Panc1 (cell line): ENCODE data around the gene MVK. TPM values are rescaled to one million over a fixed set of nuclear protein-coding genes. Genes with fewer than 3 reads are reported as not detected.

ENCODE experiments used
- ATAC-seq: fragments of 200-7000 bp; cut with Tn5 transposase; 2 replicates; pipeline ENCODE4 v1.9.1; 2020; ENCODE audit warnings: mild to moderate bottlenecking, moderate library complexity
- BruUV-seq: library from RNA; stranded (reverse); fragments of 400-500 nt; replicated peaks from 2 replicates; lab custom pipeline; 2021; lab: Mats Ljungman, UMichigan
- CTCF ChIA-PET: fragments of 300-600 bp; sonication (Branson Sonifier 250); formaldehyde crosslinking; loops from one replicate; lab custom pipeline; 2022; ENCODE audit warnings: antibody characterized with exemption; lab: Charles Lee
- POLR2A ChIA-PET: fragments of 300-600 bp; sonication (Branson Sonifier 250); formaldehyde crosslinking; loops from one replicate; lab custom pipeline; 2022; ENCODE audit warnings: antibody characterized with exemption; lab: Charles Lee
- DNase-seq: peaks from one replicate; pipeline ENCODE4 v3.0.0-alpha.2; 2010; ENCODE audit warnings: low read depth, low spot score
- H3K27ac ChIP-seq: 2 replicates; pipeline ENCODE4 v1.5.1; 2011; ENCODE audit warnings: mild to moderate bottlenecking, low read length, inconsistent platforms
- H3K27me3 ChIP-seq: fragments of 200-500 bp; sonication (Bioruptor generic); 2 replicates; pipeline ENCODE4 v1.6.0; 2014; ENCODE audit warnings: low read length, inconsistent platforms; ENCODE audit not compliant: control insufficient read depth, insufficient read depth
- H3K36me3 ChIP-seq: fragments of 200-500 bp; sonication (Bioruptor generic); 2 replicates; pipeline ENCODE4 v1.5.1; 2014; ENCODE audit warnings: inconsistent platforms, mild to moderate bottlenecking, low read length, moderate library complexity; ENCODE audit not compliant: control insufficient read depth, insufficient read depth
- H3K4me1 ChIP-seq: 2 replicates; pipeline ENCODE4 v1.5.1; 2011; ENCODE audit warnings: inconsistent platforms, mild to moderate bottlenecking, low read length, moderate library complexity; ENCODE audit not compliant: control insufficient read depth, insufficient read depth
- H3K4me3 ChIP-seq, 2 experiments: 2 replicates each; pipeline ENCODE4 v1.5.1; 2011 to 2012; ENCODE audit warnings: low read depth in 2 of 2, low read length in 2 of 2, mild to moderate bottlenecking in 2 of 2, inconsistent platforms in 1 of 2, moderate library complexity in 1 of 2
- H3K9me3 ChIP-seq: fragments of 200-500 bp; sonication (Bioruptor generic); 2 replicates; pipeline ENCODE4 v1.5.1; 2014; ENCODE audit warnings: low read depth, mild to moderate bottlenecking, inconsistent platforms, low read length, moderate library complexity; ENCODE audit not compliant: control insufficient read depth, insufficient read depth
- POLR2AphosphoS5 ChIP-seq: IDR thresholded peaks from 2 replicates; pipeline ENCODE4 v1.6.1; 2012; ENCODE audit warnings: mild to moderate bottlenecking, low read depth, low read length, moderate library complexity
- SIN3A ChIP-seq: IDR thresholded peaks from 2 replicates; pipeline ENCODE4 v1.6.1; 2012; ENCODE audit warnings: low read depth, mild to moderate bottlenecking, low read length, moderate library complexity, borderline replicate concordance; ENCODE audit not compliant: insufficient read depth
- TCF7L2 ChIP-seq: IDR thresholded peaks from 2 replicates; pipeline ENCODE4 v1.6.1; 2011; ENCODE audit warnings: mild to moderate bottlenecking, low read depth, low read length, inconsistent platforms
- in situ Hi-C: cut with HindIII; loops from 2 replicates; pipeline ENCODE4 v1.10.0; 2016; ENCODE audit warnings: low sequenced_read_pairs, low pct_unique_long_range_greater_than_20kb
- intact Hi-C: fragments of 100-400 bp; cut with micrococcal nuclease; formaldehyde crosslinking; loops from one replicate; pipeline ENCODE4 v1.10.0; 2022; ENCODE audit not compliant: unreplicated experiment
- total RNA-seq: library from RNA; stranded (reverse); gene quantifications from one replicate; pipeline ENCODE4 v1.2.1, GENCODE V29; 2021; ENCODE audit not compliant: unreplicated experiment
- TF ChIP-seq, protein P1 (sequence below): fragments of 450-650 bp; IDR thresholded peaks from 2 replicates; pipeline ENCODE4 v1.5.1; 2017; ENCODE audit warnings: mild to moderate bottlenecking
- TF ChIP-seq, protein P2 (sequence below), 2 experiments: IDR thresholded peaks; 2 replicates each; pipeline ENCODE4 v1.6.1; 2011 to 2012; ENCODE audit warnings: low read depth in 2 of 2, control low read depth in 1 of 2, low read length in 1 of 2, mild to moderate bottlenecking in 1 of 2, moderate library complexity in 1 of 2; ENCODE audit not compliant: insufficient read depth in 1 of 2

Gene MVK
- total RNA-seq, 1 experiment from 2014 or later: 41.6 TPM

DNA sequence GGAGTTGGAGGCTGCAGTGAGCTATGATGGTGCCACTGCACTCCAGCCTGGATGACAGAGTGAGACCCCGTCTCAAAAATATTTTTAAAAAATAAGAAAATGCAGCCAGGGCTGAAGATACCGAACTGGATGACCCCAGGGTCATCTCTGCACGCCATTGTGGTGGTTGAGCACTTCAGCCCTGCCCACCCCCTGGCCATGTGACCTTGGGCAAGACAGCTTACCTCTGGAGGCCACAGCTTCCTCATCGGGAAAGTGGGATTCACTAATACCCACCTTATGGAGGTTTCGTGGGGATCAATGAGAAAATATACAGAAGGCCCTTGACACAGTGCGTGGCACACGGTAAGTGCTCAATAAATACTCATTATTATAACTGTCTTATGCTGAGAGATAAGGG lies 25.5 kb downstream of the MVK start:
- H3K4me3 ChIP-seq: no peak overlapping the region
- DNase-seq (no peak), ATAC-seq (no peak)
- ChIA-PET CTCF (interaction anchor here (0.9 to 1.8 kb wide), 2 partner anchors 174 to 176 kb away, joined by 4 to 6 read pairs; no protein-coding TSS in a partner anchor), POLR2A (no interaction called here)
- H3K4me1 ChIP-seq: peaks cover 8% of the 10 kb centered on the region; the same call in 1 of the 2 replicates
- in situ Hi-C loops: no loop called here
- no peak overlapping the region for H3K27ac ChIP-seq
- H3K36me3 ChIP-seq: no peaks in the 10 kb centered on the region
- H3K27me3 ChIP-seq: no peaks in the 10 kb centered on the region
- no peaks in the 10 kb centered on the region for H3K9me3 ChIP-seq
- intact Hi-C loops: loop anchor here (10.0 kb wide), 1 partner anchor 116 kb away; the partner anchor contains the start of gene FAM222A
- no peak for TF ChIP-seq TCF7L2
- TF ChIP-seq POLR2AphosphoS5: no peak
- TF ChIP-seq, protein P1, sequence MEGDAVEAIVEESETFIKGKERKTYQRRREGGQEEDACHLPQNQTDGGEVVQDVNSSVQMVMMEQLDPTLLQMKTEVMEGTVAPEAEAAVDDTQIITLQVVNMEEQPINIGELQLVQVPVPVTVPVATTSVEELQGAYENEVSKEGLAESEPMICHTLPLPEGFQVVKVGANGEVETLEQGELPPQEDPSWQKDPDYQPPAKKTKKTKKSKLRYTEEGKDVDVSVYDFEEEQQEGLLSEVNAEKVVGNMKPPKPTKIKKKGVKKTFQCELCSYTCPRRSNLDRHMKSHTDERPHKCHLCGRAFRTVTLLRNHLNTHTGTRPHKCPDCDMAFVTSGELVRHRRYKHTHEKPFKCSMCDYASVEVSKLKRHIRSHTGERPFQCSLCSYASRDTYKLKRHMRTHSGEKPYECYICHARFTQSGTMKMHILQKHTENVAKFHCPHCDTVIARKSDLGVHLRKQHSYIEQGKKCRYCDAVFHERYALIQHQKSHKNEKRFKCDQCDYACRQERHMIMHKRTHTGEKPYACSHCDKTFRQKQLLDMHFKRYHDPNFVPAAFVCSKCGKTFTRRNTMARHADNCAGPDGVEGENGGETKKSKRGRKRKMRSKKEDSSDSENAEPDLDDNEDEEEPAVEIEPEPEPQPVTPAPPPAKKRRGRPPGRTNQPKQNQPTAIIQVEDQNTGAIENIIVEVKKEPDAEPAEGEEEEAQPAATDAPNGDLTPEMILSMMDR: no peak
- TF ChIP-seq, protein P2, sequence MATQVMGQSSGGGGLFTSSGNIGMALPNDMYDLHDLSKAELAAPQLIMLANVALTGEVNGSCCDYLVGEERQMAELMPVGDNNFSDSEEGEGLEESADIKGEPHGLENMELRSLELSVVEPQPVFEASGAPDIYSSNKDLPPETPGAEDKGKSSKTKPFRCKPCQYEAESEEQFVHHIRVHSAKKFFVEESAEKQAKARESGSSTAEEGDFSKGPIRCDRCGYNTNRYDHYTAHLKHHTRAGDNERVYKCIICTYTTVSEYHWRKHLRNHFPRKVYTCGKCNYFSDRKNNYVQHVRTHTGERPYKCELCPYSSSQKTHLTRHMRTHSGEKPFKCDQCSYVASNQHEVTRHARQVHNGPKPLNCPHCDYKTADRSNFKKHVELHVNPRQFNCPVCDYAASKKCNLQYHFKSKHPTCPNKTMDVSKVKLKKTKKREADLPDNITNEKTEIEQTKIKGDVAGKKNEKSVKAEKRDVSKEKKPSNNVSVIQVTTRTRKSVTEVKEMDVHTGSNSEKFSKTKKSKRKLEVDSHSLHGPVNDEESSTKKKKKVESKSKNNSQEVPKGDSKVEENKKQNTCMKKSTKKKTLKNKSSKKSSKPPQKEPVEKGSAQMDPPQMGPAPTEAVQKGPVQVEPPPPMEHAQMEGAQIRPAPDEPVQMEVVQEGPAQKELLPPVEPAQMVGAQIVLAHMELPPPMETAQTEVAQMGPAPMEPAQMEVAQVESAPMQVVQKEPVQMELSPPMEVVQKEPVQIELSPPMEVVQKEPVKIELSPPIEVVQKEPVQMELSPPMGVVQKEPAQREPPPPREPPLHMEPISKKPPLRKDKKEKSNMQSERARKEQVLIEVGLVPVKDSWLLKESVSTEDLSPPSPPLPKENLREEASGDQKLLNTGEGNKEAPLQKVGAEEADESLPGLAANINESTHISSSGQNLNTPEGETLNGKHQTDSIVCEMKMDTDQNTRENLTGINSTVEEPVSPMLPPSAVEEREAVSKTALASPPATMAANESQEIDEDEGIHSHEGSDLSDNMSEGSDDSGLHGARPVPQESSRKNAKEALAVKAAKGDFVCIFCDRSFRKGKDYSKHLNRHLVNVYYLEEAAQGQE (IDR thresholded peaks at IDR 0.05; ENCODE audit: insufficient read depth in 1 of 2, low read depth in 2 of 2, low read length in 1 of 2): no peak
- no peak for TF ChIP-seq SIN3A
- no TSS peak for BruUV-seq

DNA sequence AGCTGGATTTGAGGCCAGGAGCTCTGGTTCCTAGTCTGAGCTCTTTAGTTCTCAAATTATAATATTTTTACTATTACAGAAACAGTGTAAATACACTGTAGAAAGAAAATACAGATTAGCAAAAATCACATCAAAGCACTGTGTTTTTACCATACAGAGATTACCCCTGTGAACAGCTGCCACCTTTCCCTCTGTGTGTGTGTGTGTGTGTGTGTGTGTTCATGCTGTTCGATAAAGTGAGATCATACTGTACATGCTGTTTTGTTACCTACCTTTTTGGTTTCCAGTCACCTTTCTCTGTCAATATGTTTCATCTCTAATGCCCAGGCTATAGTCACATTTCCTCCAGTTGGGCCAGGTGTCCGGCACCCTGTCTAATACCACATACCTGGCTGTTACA lies 26.9 kb downstream of the MVK start:
- POLR2A ChIA-PET: no interaction called here
- no TSS peak for BruUV-seq

DNA sequence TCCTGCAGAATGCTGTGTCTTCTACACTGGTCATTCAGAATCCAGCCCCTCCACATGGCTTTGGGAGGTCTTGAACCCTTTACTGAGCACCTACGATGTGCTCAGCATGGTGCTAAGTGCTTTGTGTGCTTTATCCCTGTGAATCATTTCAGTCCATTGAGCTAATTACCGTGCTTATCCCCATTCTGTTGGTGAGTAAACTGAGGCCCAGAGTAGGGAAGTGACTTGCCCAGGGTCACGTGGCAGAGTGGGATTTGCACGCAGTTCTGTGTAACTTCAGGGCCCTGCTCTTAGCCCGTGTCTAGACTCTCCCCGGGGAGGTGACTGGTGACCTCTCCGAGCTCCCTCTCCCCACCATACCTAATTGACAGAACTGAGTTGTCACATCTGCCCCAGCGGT lies 27.4 kb downstream of the MVK start:
- Histone ChIP-seq H3K27ac (no peak overlapping the region), H3K4me1 (peaks cover 8% of the 10 kb centered on the region; the same call in 1 of the 2 replicates), H3K36me3 (no peaks in the 10 kb centered on the region), H3K4me3 (no peak overlapping the region), H3K27me3 (no peaks in the 10 kb centered on the region), H3K9me3 (no peaks in the 10 kb centered on the region)
- CTCF ChIA-PET: no interaction called here
- ATAC-seq: no peak
- no peak for DNase-seq
- in situ Hi-C loops (no loop called here), intact Hi-C loops (no loop called here)
- POLR2A ChIA-PET: no interaction called here
- TF ChIP-seq, protein P1: no peak
- TF ChIP-seq TCF7L2 (no peak), POLR2AphosphoS5 (no peak), SIN3A (no peak)
- TF ChIP-seq, protein P2 (IDR thresholded peaks at IDR 0.05; ENCODE audit: insufficient read depth in 1 of 2, low read depth in 2 of 2, low read length in 1 of 2): no peak
- no TSS peak for BruUV-seq

More for the DNA sequence above, 26.9 kb downstream of the MVK start:
- H3K36me3 ChIP-seq: no peaks in the 10 kb centered on the region
- H3K4me1 ChIP-seq: peaks cover 8% of the 10 kb centered on the region; the same call in 1 of the 2 replicates
- ATAC-seq (no peak), DNase-seq (no peak)
- no peaks in the 10 kb centered on the region for H3K27me3 ChIP-seq
- TF ChIP-seq TCF7L2 (no peak), SIN3A (no peak), POLR2AphosphoS5 (no peak)
- CTCF ChIA-PET: no interaction called here
- in situ Hi-C loops: no loop called here
- H3K27ac ChIP-seq: no peak overlapping the region
- no peaks in the 10 kb centered on the region for H3K9me3 ChIP-seq
- no peak overlapping the region for H3K4me3 ChIP-seq
- intact Hi-C loops: no loop called here
